Measurements from ENCODE around the gene FGFR3.

DNA sequence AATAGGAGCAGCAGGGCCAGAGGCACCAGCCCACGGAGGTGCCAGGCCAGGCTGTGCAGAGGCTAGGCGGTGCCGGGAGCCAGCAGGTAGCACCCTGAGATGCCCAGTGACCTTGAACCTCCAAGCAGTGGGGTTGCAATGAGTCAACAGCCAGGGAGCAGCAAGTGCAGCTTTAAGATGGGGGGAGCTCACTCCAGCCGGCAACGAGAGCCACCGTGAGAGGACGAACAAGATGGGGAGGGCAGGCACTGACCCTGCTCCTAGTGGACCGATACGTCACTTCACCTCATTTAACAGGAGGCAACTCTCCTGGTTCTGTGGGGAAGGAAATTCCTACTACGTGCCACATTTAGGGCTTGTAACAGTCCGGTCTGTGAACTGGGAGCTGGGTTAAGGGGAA is 58.1 kb downstream of the FGFR3 start:
- TF ChIP-seq TAF1 (IDR thresholded peaks at IDR 0.05; ENCODE audit: low read depth, low read length) (no peak), POLR2A (IDR thresholded peaks at IDR 0.05; ENCODE audit: low read depth, low read length) (no peak), PAX5 (IDR thresholded peaks at IDR 0.05; ENCODE audit: insufficient read depth, low read length, severe bottlenecking) (no peak)
